GM19035 (cell line): Measurements from ENCODE around the gene KIF1A.

Source experiments
- ATAC-seq: cut with Tn5 transposase; IDR thresholded peaks from one replicate; pipeline ENCODE4 v1.9.1; 2021; ENCODE audit not compliant: unreplicated experiment

KIF1A gene

GRCh38 chr2:240819858-240820606 lies at the start of gene KIF1A:
TSS of gene KIF1A (minus strand) at chr2:240820219. CDS start at chr2:240797752, 22,467 bp downstream.
- ATAC-seq = no peak

DNA sequence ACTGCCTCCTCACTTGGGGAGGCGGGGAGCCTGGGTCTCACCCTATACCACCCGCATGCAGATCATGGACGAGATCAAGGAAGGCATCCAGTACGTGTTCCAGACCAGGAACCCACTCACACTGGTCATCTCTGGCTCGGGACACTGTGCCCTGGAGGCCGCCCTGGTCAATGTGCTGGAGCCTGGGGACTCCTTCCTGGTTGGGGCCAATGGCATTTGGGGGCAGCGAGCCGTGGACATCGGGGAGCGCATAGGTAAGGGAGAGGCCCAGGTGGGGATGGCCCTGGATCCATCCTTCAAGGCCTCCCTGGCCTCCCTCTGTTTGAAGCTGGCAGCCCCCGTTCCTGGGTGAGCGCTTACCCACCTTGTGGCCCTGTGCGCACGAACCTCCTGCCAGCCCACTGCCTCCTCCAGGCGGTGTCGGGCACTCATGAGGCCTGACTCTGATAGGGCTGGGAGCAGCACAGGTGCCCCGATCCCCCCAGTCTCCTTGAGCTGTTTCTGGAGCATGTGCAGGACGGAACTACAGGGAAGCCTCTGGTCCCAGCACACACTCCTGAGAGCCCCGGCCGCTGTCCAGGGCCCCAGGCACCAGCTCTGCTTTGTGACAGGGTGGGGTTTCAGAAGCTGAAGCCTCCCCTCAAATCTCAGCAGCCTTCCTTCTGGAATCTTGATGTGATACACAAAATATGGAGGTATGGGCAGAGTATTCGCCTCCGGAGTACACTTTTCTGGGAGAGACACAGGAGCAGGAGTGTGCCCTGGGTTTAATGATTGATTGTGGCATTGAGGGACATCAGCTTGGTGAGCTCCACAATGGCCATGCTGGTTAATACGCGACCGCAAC lies 49.3 kb upstream of the KIF1A start:
- no peak for ATAC-seq

- ATAC-seq = no peak
Measured at GRCh38 chr2:240868286-240869108, 48.5 kb upstream of the KIF1A start, which contains the start of gene AGXT. TSS of gene AGXT (plus strand) at chr2:240868824. CDS start at chr2:240868866, 42 bp downstream.

DNA sequence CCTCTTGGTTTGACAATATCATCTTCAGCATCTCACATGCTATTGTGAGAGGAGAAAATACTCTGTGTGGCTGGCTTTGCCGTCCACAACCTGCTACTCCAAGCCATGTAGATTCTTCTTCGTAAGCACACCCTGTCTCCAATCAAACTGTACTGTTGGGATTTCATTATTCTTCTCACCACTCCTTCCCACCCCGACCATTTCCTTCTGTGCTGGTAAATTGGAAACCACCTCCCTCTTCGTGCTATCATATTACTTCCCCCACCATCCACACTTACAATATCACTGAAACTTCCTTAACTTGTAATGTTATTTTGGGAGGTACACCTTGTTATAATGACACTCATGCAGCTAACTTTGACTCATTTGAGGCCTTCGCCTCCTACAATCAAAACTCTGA lies 45.4 kb upstream of the KIF1A start:
- ATAC-seq = no peak

GRCh38 chr2:240864475-240864874 lies 44.5 kb upstream of the KIF1A start:
- no peak for ATAC-seq

GRCh38 chr2:240861547-240861946 lies 41.5 kb upstream of the KIF1A start:
- no peak for ATAC-seq

- ATAC-seq = no peak
Measured at GRCh38 chr2:240858871-240859270, 38.9 kb upstream of the KIF1A start.

DNA sequence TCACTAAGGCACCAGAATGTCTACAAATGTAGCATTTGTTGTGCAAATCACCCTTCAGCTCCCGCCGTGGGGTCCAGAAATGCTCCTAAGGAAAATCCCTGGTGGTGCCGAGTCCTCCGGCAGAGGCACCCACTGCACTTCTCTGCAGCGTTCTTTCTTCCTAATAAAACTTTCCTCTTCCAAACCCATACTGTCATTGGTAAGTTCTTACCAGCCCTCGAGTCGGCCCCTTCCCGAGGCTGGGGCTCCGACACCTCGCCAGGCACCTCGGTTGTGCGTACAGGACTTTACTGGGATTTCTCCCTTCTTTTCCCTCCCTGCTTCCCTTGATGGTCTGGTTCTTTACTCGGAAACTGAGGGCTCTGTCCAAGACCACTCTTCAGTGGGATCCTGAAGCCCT lies 38.3 kb upstream of the KIF1A start:
- ATAC-seq = no peak

DNA sequence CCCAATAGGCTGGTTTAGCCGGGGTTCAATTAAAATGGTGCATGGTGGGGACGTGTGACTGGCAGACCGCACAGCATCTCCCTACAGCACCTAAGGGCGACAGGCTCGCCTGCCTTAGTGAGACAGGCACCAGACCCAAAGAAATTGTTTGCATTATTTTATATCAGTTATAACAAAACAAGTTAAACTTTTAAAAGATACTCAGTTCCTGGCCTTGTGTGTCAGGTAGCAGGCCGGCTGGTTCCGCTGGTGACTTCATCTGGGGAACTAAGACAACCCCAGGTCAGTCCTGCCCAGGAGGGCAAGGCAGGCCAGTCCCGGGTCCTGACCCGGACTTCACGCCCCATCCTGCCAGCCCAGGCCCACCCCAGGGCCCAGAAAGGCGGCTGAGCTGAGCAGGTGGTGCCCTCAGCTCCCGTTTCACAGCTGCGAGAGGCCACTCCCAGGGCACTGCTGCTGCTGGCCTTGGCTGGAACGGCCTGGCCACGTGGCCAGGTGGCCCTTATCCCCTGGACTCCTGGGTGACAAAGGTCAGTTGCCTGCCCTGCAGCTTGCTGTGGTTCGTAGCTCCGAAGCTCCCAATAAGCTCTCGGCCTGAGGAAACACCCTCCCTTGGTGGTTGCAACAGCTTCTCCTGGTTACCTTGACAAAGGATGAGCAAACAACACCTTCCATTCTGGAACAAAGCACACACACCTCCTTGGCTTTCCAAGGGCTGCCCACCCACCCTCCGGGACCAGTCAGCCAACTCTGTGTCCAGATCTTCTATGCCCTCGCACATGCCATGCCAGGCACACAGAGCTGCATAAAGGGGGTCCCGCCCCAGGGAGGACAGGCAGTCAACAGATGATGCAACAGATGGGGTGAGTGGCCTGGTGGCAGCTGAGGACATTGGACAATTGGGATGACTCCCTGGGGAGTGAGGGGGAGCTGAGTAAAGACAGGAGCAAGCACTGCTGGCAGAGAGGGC lies 37.3 kb upstream of the KIF1A start:
- ATAC-seq = no peak

DNA sequence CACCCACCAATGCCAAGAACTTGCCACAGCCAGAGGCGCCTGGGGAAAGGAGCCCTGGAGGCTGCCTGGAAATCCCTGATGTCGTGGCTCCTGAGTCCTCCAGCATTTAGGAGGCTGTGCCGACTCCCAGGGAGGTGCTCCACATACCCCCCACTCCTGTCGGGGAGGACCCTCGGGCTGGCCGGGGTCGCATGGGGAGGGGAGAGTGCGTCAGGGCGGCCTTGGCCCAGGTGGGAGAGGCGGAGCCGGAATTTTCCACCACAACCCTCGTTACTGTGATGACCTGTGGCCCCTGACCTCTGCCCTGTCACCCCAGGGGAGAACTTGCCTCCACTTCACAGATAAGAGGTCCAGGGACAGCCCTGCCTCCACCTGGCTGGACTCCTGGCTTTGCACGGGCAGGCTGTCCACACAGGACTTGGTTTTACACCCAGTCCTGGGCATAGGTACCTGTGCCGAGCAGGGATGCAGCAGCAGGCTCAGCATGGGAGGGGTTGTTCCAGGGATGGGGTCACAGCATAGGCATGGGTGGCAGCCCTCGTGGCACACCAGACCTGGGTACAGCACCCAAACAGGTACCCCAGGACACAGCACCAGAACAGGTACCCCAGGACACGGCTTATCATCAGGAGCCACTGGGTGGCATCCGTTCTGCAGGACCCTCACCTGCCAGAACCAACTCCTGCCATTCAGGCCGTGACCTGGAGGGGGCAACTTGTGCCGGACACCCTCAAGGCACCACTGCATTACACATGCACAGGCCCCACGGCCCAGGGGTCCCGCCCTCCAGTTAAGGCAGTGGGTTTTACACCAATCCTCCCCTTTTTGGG lies 36.3 kb upstream of the KIF1A start:
- ATAC-seq = no peak

- ATAC-seq = no peak
Measured at GRCh38 chr2:240855670-240856069, 35.7 kb upstream of the KIF1A start.

- no peak for ATAC-seq
Measured at GRCh38 chr2:240852671-240853314, 32.8 kb upstream of the KIF1A start.

DNA sequence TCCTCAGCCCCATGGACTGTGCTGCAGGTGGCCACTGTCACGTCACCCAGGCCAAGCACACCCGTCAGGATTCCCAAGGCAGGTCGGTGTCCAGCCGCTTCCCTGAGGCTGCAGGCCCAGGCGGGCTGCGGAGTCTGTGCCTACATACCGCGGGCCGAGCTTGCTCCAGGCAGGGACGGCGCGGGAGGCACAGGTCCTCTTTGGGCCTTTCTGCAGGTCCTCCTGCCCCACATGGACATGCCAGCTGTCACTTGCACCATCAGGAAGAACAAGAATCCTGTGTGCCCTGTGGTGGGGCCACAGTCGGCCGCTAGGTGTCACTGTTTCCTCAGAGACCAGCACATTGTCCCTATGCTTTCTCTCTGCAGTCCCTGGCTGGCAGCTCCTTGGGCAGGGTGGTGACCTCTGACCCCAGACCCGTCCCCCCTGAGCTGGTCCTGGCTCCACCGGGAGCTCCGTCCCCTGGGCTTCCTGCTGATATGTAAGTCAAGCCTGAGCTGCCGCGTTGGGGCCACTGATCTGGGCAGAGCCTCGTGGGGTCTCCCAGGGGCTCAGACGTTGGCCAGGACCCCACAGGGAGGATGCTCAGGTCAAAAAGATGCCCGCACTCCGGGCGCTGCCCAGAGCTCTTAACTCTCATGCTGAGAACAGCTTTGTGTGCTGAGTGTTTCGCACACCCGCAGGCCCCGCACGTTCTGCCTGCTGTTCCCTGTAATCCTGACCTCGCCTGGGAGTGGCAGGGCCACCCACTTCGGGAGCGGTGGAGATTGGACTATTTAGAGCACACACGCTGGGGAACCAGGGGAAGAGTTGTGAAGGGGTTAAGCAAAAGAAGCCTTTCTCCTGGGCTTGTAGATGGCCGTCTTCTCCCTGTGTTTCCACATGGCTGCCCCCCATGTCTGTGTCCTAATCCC lies 31.3 kb upstream of the KIF1A start:
- no peak for ATAC-seq

DNA sequence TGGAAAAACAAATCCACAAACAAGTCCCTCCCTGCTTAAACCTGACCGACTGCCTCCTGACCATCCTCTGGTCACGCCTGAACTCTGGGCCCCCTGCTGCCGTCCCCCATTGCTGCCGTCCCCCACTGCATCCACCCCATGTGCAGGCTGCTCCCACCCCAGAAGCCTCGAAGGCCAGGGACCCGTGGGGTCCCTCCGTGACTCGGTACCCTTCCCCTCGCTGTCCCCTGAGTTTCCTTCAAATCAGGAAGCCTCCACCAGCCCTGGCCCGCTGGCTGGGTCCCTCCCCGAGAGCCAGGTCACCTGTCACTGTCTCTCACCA lies 30.7 kb upstream of the KIF1A start:
- no peak for ATAC-seq

DNA sequence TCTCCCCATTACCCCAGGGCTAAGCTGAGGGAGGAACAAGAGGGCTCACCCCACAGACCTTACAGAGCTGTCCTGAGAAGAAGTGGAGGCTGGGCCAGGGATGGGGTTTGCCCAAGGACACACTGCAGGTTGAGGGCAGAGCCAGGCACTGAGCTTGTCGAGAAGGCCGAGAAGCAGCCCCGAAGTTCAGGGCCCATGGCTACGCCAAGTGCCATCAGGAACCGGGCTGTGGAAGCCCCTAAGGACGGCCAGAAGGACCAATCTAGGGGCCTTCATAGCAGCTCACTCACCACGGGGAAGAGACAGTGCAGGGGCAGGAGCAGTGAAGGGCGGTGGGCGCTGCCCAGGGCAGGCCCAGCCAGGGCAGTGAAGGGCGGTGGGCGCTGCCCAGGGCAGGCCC lies 30.0 kb upstream of the KIF1A start:
- ATAC-seq = no peak

- ATAC-seq = no peak
Measured at GRCh38 chr2:240848900-240849680, 29.1 kb upstream of the KIF1A start.

DNA sequence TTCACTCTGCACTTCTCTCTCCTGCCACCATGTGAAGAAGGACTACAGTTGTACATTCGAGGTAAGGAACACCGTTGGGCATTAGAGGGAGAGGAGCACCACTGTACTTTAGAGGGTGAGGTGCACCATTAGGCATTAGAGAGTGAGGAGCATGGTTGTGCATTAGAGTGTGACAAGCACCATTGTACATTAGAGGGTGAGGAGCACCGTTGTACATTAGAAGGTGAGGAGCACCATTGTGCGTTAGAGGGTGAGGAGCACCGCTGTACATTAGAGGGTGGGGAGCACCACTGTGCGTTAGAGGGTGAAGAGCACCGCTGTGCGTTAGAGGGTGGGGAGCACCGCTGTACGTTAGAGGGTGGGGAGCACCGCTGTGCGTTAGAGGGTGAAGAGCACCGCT lies 27.8 kb upstream of the KIF1A start:
- ATAC-seq = no peak
